ENCODE data around the gene PANX2.
A peak's percentile ranks its signal among the peaks of the same experiment; 100 is the strongest.

Gene PANX2

GRCh38 chr22:50206599-50206998 lies 36.1 kb downstream of the PANX2 start:
- TF ChIP-seq, protein P1, sequence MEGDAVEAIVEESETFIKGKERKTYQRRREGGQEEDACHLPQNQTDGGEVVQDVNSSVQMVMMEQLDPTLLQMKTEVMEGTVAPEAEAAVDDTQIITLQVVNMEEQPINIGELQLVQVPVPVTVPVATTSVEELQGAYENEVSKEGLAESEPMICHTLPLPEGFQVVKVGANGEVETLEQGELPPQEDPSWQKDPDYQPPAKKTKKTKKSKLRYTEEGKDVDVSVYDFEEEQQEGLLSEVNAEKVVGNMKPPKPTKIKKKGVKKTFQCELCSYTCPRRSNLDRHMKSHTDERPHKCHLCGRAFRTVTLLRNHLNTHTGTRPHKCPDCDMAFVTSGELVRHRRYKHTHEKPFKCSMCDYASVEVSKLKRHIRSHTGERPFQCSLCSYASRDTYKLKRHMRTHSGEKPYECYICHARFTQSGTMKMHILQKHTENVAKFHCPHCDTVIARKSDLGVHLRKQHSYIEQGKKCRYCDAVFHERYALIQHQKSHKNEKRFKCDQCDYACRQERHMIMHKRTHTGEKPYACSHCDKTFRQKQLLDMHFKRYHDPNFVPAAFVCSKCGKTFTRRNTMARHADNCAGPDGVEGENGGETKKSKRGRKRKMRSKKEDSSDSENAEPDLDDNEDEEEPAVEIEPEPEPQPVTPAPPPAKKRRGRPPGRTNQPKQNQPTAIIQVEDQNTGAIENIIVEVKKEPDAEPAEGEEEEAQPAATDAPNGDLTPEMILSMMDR (IDR thresholded peaks at IDR 0.05; ENCODE audit: poor library complexity, severe bottlenecking), result peak; percentile 43
- 0 out of 3 replicates have a peak, but pooled peaks have one; percentile 10 for ATAC-seq (ENCODE audit: low read depth)
- H3K36me3 ChIP-seq (ENCODE audit: low read depth), result peaks cover 58% of the 10 kb centered on the region
- H3K4me3 ChIP-seq (ENCODE audit: severe bottlenecking), result no peak overlapping the region
- H3K4me1 ChIP-seq (ENCODE audit: insufficient read depth, poor library complexity, severe bottlenecking), result no peaks in the 10 kb centered on the region
- DNase-seq (ENCODE audit: low spot score), result no peak
- H3K27ac ChIP-seq (ENCODE audit: poor library complexity, severe bottlenecking), result no peak overlapping the region
- H3K9me3 ChIP-seq (ENCODE audit: severe bottlenecking), result no peaks in the 10 kb centered on the region
- H3K27me3 ChIP-seq (ENCODE audit: insufficient read depth, poor library complexity, severe bottlenecking), result no peaks in the 10 kb centered on the region

DNA sequence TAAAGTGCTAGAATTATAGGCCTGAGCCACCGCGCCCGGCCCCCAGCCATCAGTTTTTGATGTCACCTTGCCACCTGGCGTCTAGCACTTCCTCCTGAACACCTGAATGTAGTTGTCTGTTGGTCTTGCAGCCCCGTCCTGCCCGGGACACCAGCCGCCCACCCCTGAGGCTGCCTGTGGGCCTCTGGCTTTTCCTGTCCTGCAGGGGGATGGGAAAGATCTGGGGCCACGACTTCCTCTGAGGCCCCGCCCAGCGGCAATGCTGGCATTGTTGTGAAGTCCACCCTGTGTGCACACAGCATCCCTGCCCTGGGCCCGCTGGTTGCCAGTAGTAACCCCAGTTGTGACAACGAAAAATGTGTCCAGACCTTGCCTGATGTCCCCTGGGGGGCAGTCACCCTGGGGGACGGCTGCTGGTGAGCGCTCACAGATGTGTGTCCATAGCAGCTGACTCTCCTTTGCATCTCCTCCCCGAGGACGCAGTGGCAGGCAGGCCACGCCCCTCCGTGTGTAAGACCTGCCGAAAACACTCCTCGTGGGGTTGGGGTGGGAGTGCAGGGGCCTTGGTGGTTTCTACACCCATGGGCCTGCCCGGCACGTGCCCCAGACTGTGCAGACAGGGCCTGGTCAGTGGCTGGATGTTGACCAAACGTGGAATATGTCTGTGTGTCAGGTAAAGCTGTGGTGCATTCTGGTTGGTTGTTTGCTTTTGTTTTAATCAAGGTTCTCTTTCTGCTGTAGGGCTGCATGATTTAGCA lies 37.0 kb downstream of the PANX2 start:
- H3K4me1 ChIP-seq (ENCODE audit: insufficient read depth, poor library complexity, severe bottlenecking), result no peaks in the 10 kb centered on the region
- H3K36me3 ChIP-seq (ENCODE audit: low read depth), result peaks cover 67% of the 10 kb centered on the region
- TF ChIP-seq, protein P1 (IDR thresholded peaks at IDR 0.05; ENCODE audit: poor library complexity, severe bottlenecking), result no peak
- no peaks in the 10 kb centered on the region for H3K27me3 ChIP-seq (ENCODE audit: insufficient read depth, poor library complexity, severe bottlenecking)
- H3K9me3 ChIP-seq (ENCODE audit: severe bottlenecking), result no peaks in the 10 kb centered on the region
- no peak overlapping the region for H3K27ac ChIP-seq (ENCODE audit: poor library complexity, severe bottlenecking)
- no peak for DNase-seq (ENCODE audit: low spot score)
- no peak for ATAC-seq (ENCODE audit: low read depth)
- H3K4me3 ChIP-seq (ENCODE audit: severe bottlenecking), result no peak overlapping the region

GRCh38 chr22:50208430-50208938 lies 38.0 kb downstream of the PANX2 start:
- DNase-seq (ENCODE audit: low spot score), result no peak
- no peaks in the 10 kb centered on the region for H3K9me3 ChIP-seq (ENCODE audit: severe bottlenecking)
- H3K4me1 ChIP-seq (ENCODE audit: insufficient read depth, poor library complexity, severe bottlenecking), result no peaks in the 10 kb centered on the region
- H3K27ac ChIP-seq (ENCODE audit: poor library complexity, severe bottlenecking), result no peak overlapping the region
- H3K27me3 ChIP-seq (ENCODE audit: insufficient read depth, poor library complexity, severe bottlenecking), result no peaks in the 10 kb centered on the region
- ATAC-seq (ENCODE audit: low read depth), result no peak
- no peak overlapping the region for H3K4me3 ChIP-seq (ENCODE audit: severe bottlenecking)
- TF ChIP-seq, protein P1 (IDR thresholded peaks at IDR 0.05; ENCODE audit: poor library complexity, severe bottlenecking), result no peak
- peaks cover 66% of the 10 kb centered on the region for H3K36me3 ChIP-seq (ENCODE audit: low read depth)

DNA sequence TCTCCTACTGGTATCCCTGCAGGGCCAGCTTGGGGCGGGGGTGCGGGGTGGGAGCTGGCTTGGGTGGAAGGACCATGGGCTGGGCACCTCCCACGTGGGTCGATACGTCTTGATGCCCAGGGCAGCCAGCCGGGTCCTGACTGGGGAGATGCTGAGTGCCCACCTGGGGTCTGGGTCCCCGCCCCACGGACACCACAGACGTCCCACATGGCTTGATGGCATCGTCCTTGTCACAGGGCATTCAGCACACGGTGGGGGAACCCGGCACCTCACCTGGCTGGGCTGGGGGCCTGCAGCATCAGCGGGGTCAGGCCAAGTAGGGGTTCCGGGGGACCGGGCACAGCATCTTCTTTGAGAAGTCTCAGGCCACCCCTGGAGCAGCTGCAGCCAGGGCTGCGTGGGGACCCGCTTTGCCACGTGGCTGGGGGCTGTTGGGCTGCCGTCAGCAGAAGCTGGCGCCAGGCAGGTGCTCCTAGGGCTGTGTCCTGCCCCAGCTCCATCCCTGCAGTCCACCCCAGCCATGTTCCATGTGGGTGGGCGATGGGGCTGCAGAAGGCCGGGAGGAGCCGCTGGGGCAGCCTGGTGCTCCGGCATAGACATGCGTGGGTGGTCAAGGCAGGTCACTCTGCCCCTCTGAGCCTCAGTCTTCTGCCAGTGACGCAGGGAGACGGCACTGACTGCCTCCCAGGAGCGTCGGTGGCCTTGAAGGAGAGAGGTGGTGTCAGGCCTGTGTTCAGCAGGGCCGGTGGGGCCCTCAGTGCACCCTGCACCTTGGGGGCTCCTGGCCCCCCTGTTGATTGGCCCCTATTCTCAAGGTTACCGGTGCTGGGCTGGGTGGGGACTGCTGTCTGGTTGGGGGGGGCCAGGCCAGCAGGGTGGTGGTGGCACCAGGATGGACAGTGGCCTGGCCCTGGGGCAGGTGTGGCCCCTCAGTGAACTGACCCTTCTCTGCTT lies 38.7 kb downstream of the PANX2 start:
- ATAC-seq (ENCODE audit: low read depth), result peak; percentile 3; the same call in 1 of the 3 replicates
- TF ChIP-seq, protein P1 (IDR thresholded peaks at IDR 0.05; ENCODE audit: poor library complexity, severe bottlenecking), result no peak
- Histone ChIP-seq H3K4me1 (ENCODE audit: insufficient read depth, poor library complexity, severe bottlenecking) (no peaks in the 10 kb centered on the region), H3K27ac (ENCODE audit: poor library complexity, severe bottlenecking) (no peak overlapping the region), H3K4me3 (ENCODE audit: severe bottlenecking) (no peak overlapping the region), H3K9me3 (ENCODE audit: severe bottlenecking) (no peaks in the 10 kb centered on the region), H3K27me3 (ENCODE audit: insufficient read depth, poor library complexity, severe bottlenecking) (no peaks in the 10 kb centered on the region), H3K36me3 (ENCODE audit: low read depth) (peaks cover 67% of the 10 kb centered on the region)
- no peak for DNase-seq (ENCODE audit: low spot score)

Measured in RWPE2 (cell line).